Activated T-cell treated with anti-CD3 and anti-CD28 coated beads for 1 hour (primary cell): ENCODE data around the gene HELZ.

ENCODE experiments used
- DNase-seq: peaks from one replicate; pipeline ENCODE4 v3.0.0-alpha.2; 2020; ENCODE audit warnings: low read depth

HELZ gene

DNA sequence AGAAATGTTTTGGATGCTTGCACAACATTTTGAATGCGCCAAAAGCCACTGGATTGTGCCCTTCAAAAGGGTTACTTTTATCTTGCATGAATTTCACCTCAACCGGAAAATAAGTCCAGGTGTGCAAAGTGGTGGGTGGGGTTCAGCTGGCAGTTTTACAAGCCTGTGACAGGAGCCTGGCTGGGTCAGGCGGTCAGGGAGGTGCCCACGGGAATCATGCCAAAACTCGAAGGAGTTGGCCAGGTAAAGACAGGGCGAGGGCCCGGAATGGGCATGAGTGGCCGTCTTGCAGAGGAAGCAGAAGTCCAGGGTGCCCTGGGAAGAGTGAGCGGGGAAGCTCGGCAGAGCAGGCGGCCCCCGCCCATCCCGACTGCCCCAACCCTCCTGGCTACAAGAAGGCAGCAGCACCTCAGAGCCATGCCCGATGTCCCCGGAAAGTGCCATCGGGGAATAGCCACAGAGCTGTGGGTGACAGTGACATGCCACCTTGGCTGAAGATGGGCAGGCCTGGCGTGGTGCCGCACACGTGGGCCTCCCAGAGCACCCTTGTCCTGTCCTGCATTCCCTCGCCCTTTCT lies 219.7 kb downstream of the HELZ start:
- DNase-seq = no peak

GRCh38 chr17:67024736-67025135 lies 220.3 kb downstream of the HELZ start:
- no peak for DNase-seq

- DNase-seq = no peak
Measured at GRCh38 chr17:67022451-67022810, 222.6 kb downstream of the HELZ start.

GRCh38 chr17:67021743-67022450 lies 223.1 kb downstream of the HELZ start:
- no peak for DNase-seq

DNA sequence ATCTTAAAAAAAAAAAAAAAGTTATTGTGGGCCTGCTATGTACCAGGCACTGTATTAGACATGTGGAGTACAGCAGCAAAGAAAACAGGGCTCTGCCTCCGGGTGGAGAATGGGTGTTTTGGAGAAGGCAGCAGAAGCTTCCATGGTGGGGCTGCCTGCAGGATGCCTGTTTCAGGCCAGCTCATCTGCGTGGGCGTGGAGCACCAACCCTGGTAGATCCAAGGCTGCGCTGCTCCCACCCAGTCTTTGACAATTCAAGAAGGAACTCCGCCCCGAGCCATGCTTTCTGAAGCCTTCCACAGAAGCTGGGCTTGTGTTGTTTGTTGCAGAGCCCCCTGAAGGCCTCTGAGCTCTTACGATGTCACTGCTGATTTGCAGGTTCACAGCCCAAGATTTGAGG lies 223.8 kb downstream of the HELZ start:
- DNase-seq = no peak
